GM23248 (cell line): ENCODE measurements around the gene COL11A1. TPM values are rescaled to one million over a fixed set of nuclear protein-coding genes. Genes with fewer than 3 reads are reported as not detected.
A peak's percentile ranks its signal among the peaks of the same experiment; 100 is the strongest.
"Not testable (repeated sequence)": the region's sequence is repeated elsewhere in the genome, so short reads cannot be mapped to it uniquely, and the experiment has no call there.

Experiments used
- DNase-seq: peaks from one replicate; pipeline ENCODE4 v3.0.0-alpha.2; 2015
- H2AFZ ChIP-seq: fragments of 200-600 bp; sonication (generic); 2 replicates; pipeline ENCODE4 v1.6.1; 2016; ENCODE audit warnings: antibody characterized with exemption
- H3F3A ChIP-seq: fragments of 200-600 bp; sonication (generic); 2 replicates; pipeline ENCODE4 v1.6.1; 2016; ENCODE audit warnings: mild to moderate bottlenecking, antibody characterized with exemption, mixed run types; ENCODE audit not compliant: insufficient read depth
- H3K27ac ChIP-seq: fragments of 200-600 bp; sonication (generic); 2 replicates; pipeline ENCODE4 v1.5.1; 2016; ENCODE audit warnings: mild to moderate bottlenecking
- H3K27me3 ChIP-seq: fragments of 200-600 bp; sonication (generic); replicated peaks from 2 replicates; pipeline ENCODE4 v1.6.1; 2016; ENCODE audit warnings: mild to moderate bottlenecking; ENCODE audit not compliant: insufficient read depth
- H3K36me3 ChIP-seq: fragments of 200-600 bp; sonication (generic); 2 replicates; pipeline ENCODE4 v1.6.1; 2016; ENCODE audit warnings: low read depth, mild to moderate bottlenecking
- H3K4me1 ChIP-seq: fragments of 200-600 bp; sonication (generic); 2 replicates; pipeline ENCODE4 v1.6.1; 2016; ENCODE audit warnings: mild to moderate bottlenecking; ENCODE audit not compliant: insufficient read depth
- H3K4me2 ChIP-seq: fragments of 200-600 bp; sonication (generic); one replicate; pipeline ENCODE4 v1.6.1; 2016; ENCODE audit warnings: mild to moderate bottlenecking; ENCODE audit not compliant: unreplicated experiment
- H3K4me3 ChIP-seq: fragments of 200-600 bp; sonication (generic); 2 replicates; pipeline ENCODE4 v1.5.1; 2016; ENCODE audit warnings: mild to moderate bottlenecking
- H3K79me2 ChIP-seq: fragments of 200-600 bp; sonication (generic); 2 replicates; pipeline ENCODE4 v1.6.1; 2016; ENCODE audit warnings: mild to moderate bottlenecking; ENCODE audit not compliant: insufficient read depth
- H3K9ac ChIP-seq: fragments of 200-600 bp; sonication (generic); 2 replicates; pipeline ENCODE4 v1.6.1; 2016; ENCODE audit warnings: mild to moderate bottlenecking
- H3K9me2 ChIP-seq: fragments of 200-600 bp; sonication (generic); 2 replicates; pipeline ENCODE4 v1.6.1; 2016; ENCODE audit warnings: mixed run types, mild to moderate bottlenecking, moderate library complexity; ENCODE audit not compliant: insufficient read depth
- H3K9me3 ChIP-seq: fragments of 200-600 bp; sonication (generic); one replicate; pipeline ENCODE4 v1.6.1; 2017; ENCODE audit warnings: low read depth
- H4K20me1 ChIP-seq: fragments of 200-600 bp; sonication (generic); 2 replicates; pipeline ENCODE4 v1.6.0; 2016; ENCODE audit not compliant: insufficient read depth
- EZH2 ChIP-seq: fragments of 200-600 bp; sonication (generic); IDR thresholded peaks from 2 replicates; pipeline ENCODE4 v1.6.1; 2018; ENCODE audit warnings: antibody characterized with exemption, mild to moderate bottlenecking; ENCODE audit not compliant: insufficient read depth, poor library complexity, severe bottlenecking
- EZH2phosphoT487 ChIP-seq: fragments of 200-600 bp; sonication (generic); IDR thresholded peaks from 2 replicates; pipeline ENCODE4 v1.6.1; 2018; ENCODE audit warnings: antibody characterized with exemption, moderate library complexity, mild to moderate bottlenecking, low read depth; ENCODE audit not compliant: insufficient read depth
- WGBS, 2 experiments: methylation state at CpG; one replicate each; pipeline ENCODE4 v1.1.6; 2015 to 2017; ENCODE audit warnings: low lambda C conversion rate in 2 of 2, low coverage in 1 of 2; ENCODE audit errors: missing lambda C conversion rate in 2 of 2; 5-methylcytosine and 5-hydroxymethylcytosine counted together
- in situ Hi-C: fragments of 300-500 bp; cut with MboI; formaldehyde crosslinking; loops from 2 replicates; pipeline ENCODE4 v1.15.0; 2020
- polyA plus RNA-seq: library from polyadenylated mRNA; unstranded; fragments of >200 nt; fragmentation: Nextera tagmentation; extraction: Ambion mirVana; gene quantifications from 2 replicates; pipeline ENCODE4 v1.2.1, GENCODE V29; 2016
- total RNA-seq: library from RNA; depleted of rRNA; stranded (reverse); fragments of >200 nt; shearing (Covaris generic); gene quantifications from 2 replicates; pipeline ENCODE4 v1.2.3, GENCODE V29; 2014

COL11A1 gene
- total and polyA plus RNA-seq, 2 experiments from 2014 or later, result 7.1 to 10.2 TPM

DNA sequence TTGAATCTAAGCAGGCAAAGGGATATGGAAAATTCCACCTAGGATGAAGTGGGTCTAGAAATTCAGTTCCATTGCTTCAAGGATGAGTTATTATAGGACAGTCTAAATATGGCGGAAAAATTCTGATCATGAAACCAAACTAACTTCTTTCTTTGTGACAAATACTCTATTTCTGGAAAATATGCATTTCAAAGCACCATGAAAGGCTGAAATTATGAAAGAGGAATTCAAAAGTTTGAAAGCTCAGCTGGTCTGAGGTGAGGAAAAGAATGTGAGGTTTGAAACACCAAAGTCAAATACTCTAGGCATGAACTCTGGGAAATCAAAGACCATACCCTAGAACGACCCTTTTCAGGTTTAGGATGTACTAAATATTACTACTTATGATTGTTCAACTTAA lies 36.4 kb upstream of the COL11A1 start:
- Histone ChIP-seq H3K4me1 (no peaks in the 10 kb centered on the region), H3K36me3 (no peaks in the 10 kb centered on the region), H3K4me2 (no peak overlapping the region), H3K4me3 (no peak overlapping the region), H3K9me2 (no peaks in the 10 kb centered on the region), H3F3A (no peaks in the 10 kb centered on the region), H3K79me2 (no peaks in the 10 kb centered on the region), H3K9me3 (no peaks in the 10 kb centered on the region), H2AFZ (no peak overlapping the region), H3K27me3 (no peaks in the 10 kb centered on the region), H3K9ac (no peak overlapping the region), H4K20me1 (no peaks in the 10 kb centered on the region), H3K27ac (no peak overlapping the region)
- no peak for DNase-seq
- no peak for TF ChIP-seq EZH2
- no peak for TF ChIP-seq EZH2phosphoT487
- WGBS, 2 experiments, result 27 to 32% methylated on average over 2 of the region's 2 CpGs
- in situ Hi-C loops, result no loop called here

DNA sequence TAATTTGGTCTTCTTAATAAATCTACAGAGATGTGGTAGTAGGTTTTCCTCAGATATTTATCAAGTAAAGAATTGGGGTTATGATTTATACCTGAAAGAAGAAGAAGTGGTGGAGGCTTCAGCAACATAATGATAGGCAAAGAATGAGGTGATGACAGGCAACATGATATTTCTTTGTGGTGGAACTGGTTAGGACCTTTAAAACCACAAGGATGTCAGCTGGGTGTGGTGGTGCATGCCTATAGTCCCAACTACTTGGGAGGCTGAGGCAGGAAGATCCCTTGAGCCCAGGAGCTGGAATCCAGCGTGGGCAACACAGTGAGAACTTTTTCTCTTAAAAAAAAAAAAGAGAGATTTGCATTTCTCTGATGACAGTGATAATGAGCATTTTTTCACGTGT lies 34.1 kb upstream of the COL11A1 start:
- no peak overlapping the region for H3K4me3 ChIP-seq
- H3K36me3 ChIP-seq, result no peaks in the 10 kb centered on the region
- no peaks in the 10 kb centered on the region for H3F3A ChIP-seq
- no peak overlapping the region for H3K9ac ChIP-seq
- in situ Hi-C loops, result no loop called here
- no peak for TF ChIP-seq EZH2
- TF ChIP-seq EZH2phosphoT487, result no peak
- H2AFZ ChIP-seq, result no peak overlapping the region
- H3K4me1 ChIP-seq, result no peaks in the 10 kb centered on the region
- H3K4me2 ChIP-seq, result no peak overlapping the region
- no peaks in the 10 kb centered on the region for H3K9me3 ChIP-seq
- WGBS, 2 experiments, result 8 to 13% methylated on average over 2 of the region's 2 CpGs
- H3K79me2 ChIP-seq, result no peaks in the 10 kb centered on the region
- H3K9me2 ChIP-seq, result no peaks in the 10 kb centered on the region
- H3K27ac ChIP-seq, result no peak overlapping the region
- no peaks in the 10 kb centered on the region for H3K27me3 ChIP-seq
- no peaks in the 10 kb centered on the region for H4K20me1 ChIP-seq
- DNase-seq, result no peak

DNA sequence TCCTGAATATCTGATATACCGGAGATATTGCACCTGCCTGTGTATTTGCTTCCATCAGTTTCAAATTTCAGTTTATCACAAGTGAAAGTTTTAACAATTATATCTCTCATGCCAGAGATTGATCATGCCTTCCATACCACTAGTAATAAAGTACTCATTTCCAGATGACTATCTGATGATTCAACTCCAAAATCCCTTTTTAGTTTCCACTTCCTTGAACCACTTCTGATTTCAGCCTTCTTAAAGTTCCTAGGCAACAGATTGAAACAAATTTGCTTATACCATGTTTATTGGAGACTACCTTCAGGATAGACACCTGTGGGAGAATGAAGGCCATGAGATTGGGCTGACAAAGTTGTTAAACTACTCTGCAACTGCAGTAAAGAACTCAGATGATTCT lies 21.5 kb upstream of the COL11A1 start:
- Histone ChIP-seq H3K36me3 (no peaks in the 10 kb centered on the region), H2AFZ (no peak overlapping the region), H3K4me2 (peak overlapping the region; percentile 25), H3K79me2 (no peaks in the 10 kb centered on the region), H3K9me2 (no peaks in the 10 kb centered on the region), H3K9ac (no peak overlapping the region), H3K4me3 (no peak overlapping the region), H3F3A (peaks cover 4% of the 10 kb centered on the region; the same call in 1 of the 2 replicates), H4K20me1 (no peaks in the 10 kb centered on the region), H3K27ac (peak overlapping the region; percentile 38), H3K4me1 (peaks cover 16% of the 10 kb centered on the region), H3K27me3 (no peaks in the 10 kb centered on the region), H3K9me3 (no peaks in the 10 kb centered on the region)
- WGBS, 2 experiments, result 35 to 57% methylated on average over 1 of the region's 1 CpG
- TF ChIP-seq EZH2phosphoT487 (no peak), EZH2 (no peak)
- DNase-seq, result peak; percentile 21
- in situ Hi-C loops, result no loop called here

DNA sequence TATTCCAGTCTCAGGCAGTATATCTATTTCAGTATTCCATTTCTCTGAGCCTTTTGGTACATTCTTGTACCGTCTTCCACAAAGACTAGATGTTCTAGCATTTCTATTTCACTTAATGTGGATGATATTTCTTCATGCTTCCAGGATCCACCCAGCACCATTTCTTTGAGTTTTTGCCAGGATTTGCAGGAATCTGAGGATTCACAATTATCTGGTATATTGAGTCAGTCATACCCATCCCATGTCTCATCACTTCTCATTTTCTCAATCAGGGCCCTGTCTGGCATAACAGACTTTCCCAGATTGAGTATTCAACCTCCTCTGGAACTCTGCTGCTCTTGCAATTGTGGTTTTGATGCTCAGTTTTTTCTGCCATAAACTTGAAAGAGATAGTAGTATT lies 20.9 kb upstream of the COL11A1 start:
- Histone ChIP-seq H3K9me3 (no peaks in the 10 kb centered on the region), H3K4me3 (no peak overlapping the region), H3K9me2 (no peaks in the 10 kb centered on the region), H4K20me1 (no peaks in the 10 kb centered on the region), H3K4me2 (no peak overlapping the region), H3K27me3 (no peaks in the 10 kb centered on the region), H3K79me2 (no peaks in the 10 kb centered on the region), H2AFZ (no peak overlapping the region), H3K36me3 (no peaks in the 10 kb centered on the region), H3K9ac (no peak overlapping the region), H3K4me1 (peaks cover 16% of the 10 kb centered on the region), H3F3A (peaks cover 4% of the 10 kb centered on the region; the same call in 1 of the 2 replicates), H3K27ac (peak overlapping the region; percentile 38)
- in situ Hi-C loops, result no loop called here
- TF ChIP-seq EZH2 (no peak), EZH2phosphoT487 (no peak)
- peak; percentile 81 for DNase-seq
- WGBS, 2 experiments, result 25 to 30% methylated on average over 1 of the region's 1 CpG

DNA sequence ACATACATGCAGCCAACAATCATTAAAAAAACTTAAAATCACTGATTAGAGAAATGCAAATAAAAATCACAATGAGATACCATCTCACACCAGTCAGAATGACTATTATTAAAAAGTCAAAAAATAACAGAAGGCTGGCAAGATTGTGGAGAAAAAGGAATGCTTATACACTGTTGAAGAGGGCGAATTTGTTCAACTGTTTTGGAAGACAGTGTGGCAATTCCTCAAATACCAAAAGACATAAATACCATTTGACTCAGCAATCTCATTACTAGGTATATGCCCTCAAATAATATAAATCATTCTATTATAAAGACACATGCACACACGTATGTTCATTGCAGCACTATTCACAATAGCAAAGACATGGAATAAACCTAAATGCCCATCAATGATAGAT lies 19.9 kb upstream of the COL11A1 start:
- WGBS, 2 experiments, result 46 to 47% methylated on average over 2 of the region's 2 CpGs
- in situ Hi-C loops, H3K4me2 ChIP-seq, H3K9ac ChIP-seq, H3K9me3 ChIP-seq, H3K27ac ChIP-seq, H3K79me2 ChIP-seq, H3K4me3 ChIP-seq, H3K36me3 ChIP-seq, H3K9me2 ChIP-seq, H3F3A ChIP-seq, H4K20me1 ChIP-seq, DNase-seq, H3K27me3 ChIP-seq, H2AFZ ChIP-seq: not testable (repeated sequence)
- H3K4me1 ChIP-seq, result peaks cover 16% of the 10 kb centered on the region
